GM18873 (cell line): ENCODE results near the gene CKM.
"Not testable (repeated sequence)": the region's sequence is repeated elsewhere in the genome, so short reads cannot be mapped to it uniquely, and the experiment has no call there.

Experiments used
- ATAC-seq: cut with Tn5 transposase; IDR thresholded peaks from one replicate; pipeline ENCODE4 v1.9.1; 2021; ENCODE audit warnings: mild to moderate bottlenecking, moderate library complexity, moderate number of reproducible peaks; ENCODE audit not compliant: unreplicated experiment, low FRiP score

Gene CKM

GRCh38 chr19:45322311-45322710, 364 bp downstream of the CKM start:
- no peak for ATAC-seq

- ATAC-seq, result no peak
Measured at GRCh38 chr19:45321848-45322247, 827 bp downstream of the CKM start.

GRCh38 chr19:45320997-45321775, 1.5 kb downstream of the CKM start:
- ATAC-seq, result no peak

- no peak for ATAC-seq
Measured at GRCh38 chr19:45315304-45315703, 7.4 kb downstream of the CKM start.

- no peak for ATAC-seq
Measured at GRCh38 chr19:45314708-45315245, 7.9 kb downstream of the CKM start.

- ATAC-seq, result not testable (repeated sequence)
Measured at GRCh38 chr19:45312285-45312684, 10.4 kb downstream of the CKM start.

- no peak for ATAC-seq
Measured at GRCh38 chr19:45311621-45312020, 11.1 kb downstream of the CKM start.

- not testable (repeated sequence) for ATAC-seq
Measured at GRCh38 chr19:45309322-45309721, 13.4 kb downstream of the CKM start.

- no peak for ATAC-seq
Measured at GRCh38 chr19:45307361-45307760, 15.3 kb downstream of the CKM start.

- no peak for ATAC-seq
Measured at GRCh38 chr19:45306518-45307027, 16.1 kb downstream of the CKM start.

- ATAC-seq, result no peak
Measured at GRCh38 chr19:45306040-45306439, 16.6 kb downstream of the CKM start.

GRCh38 chr19:45305421-45305820, 17.3 kb downstream of the CKM start:
- no peak for ATAC-seq

- no peak for ATAC-seq
Measured at GRCh38 chr19:45305007-45305406, 17.7 kb downstream of the CKM start.

GRCh38 chr19:45304141-45304926, 18.3 kb downstream of the CKM start:
- ATAC-seq, result no peak

- no peak for ATAC-seq
Measured at GRCh38 chr19:45303269-45304060, 19.2 kb downstream of the CKM start.

- ATAC-seq, result no peak
Measured at GRCh38 chr19:45302416-45302815, 20.3 kb downstream of the CKM start.

- ATAC-seq, result no peak
Measured at GRCh38 chr19:45299719-45300118, 23.0 kb downstream of the CKM start.

GRCh38 chr19:45298264-45298663, 24.4 kb downstream of the CKM start:
- ATAC-seq, result no peak

- ATAC-seq, result no peak
Measured at GRCh38 chr19:45297674-45298073, 25.0 kb downstream of the CKM start.

GRCh38 chr19:45296355-45296754, 26.3 kb downstream of the CKM start:
- no peak for ATAC-seq

GRCh38 chr19:45295873-45296272, 26.8 kb downstream of the CKM start:
- no peak for ATAC-seq
